A549 (cell line): ENCODE results near the gene EYA2.

ENCODE experiments used
- BHLHE40 ChIP-seq: IDR thresholded peaks from 2 replicates; pipeline ENCODE4 v1.6.1; 2012; ENCODE audit warnings: low read depth, low read length, inconsistent platforms
- GATA3 ChIP-seq: IDR thresholded peaks from 2 replicates; pipeline ENCODE4 v1.6.1; 2012; ENCODE audit warnings: borderline replicate concordance
- JUN ChIP-seq, 2 experiments: fragments of >200 bp; sonication (Bioruptor Twin); formaldehyde crosslinking; IDR thresholded peaks; 2 replicates in 1 of 2; 3 replicates in 1 of 2; pipeline ENCODE4 v1.6.1; 2016 to 2017
- MAZ ChIP-seq: fragments of 150-350 bp; IDR thresholded peaks from 2 replicates; pipeline ENCODE4 v1.6.1; 2014; ENCODE audit warnings: antibody characterized with exemption, low read depth, low read length, borderline replicate concordance
- MYC ChIP-seq: IDR thresholded peaks from 2 replicates; pipeline ENCODE4 v1.6.1; 2012; ENCODE audit warnings: mild to moderate bottlenecking, inconsistent platforms, low read length, improper control_type of control experiment, borderline replicate concordance
- NR3C1 ChIP-seq: fragments of >200 bp; sonication (Bioruptor Twin); formaldehyde crosslinking; IDR thresholded peaks from 3 replicates; pipeline ENCODE4 v1.6.1; 2017
- POLR2AphosphoS2 ChIP-seq: conservative IDR thresholded peaks from 2 replicates; pipeline ENCODE4 v1.6.1; 2012; ENCODE audit warnings: low read length, improper control_type of control experiment, inconsistent platforms
- RAD21 ChIP-seq, 2 experiments: fragments of >200 bp in 1 of 2; sonication (Bioruptor Twin) in 1 of 2; formaldehyde crosslinking in 1 of 2; IDR thresholded peaks in 1 of 2; conservative IDR thresholded peaks in 1 of 2; 2 replicates in 1 of 2; 3 replicates in 1 of 2; pipeline ENCODE4 v1.6.1; 2012 to 2018; ENCODE audit warnings: inconsistent platforms in 1 of 2
- RFX5 ChIP-seq: fragments of 450-650 bp; IDR thresholded peaks from 2 replicates; pipeline ENCODE4 v1.7.1; 2014; ENCODE audit warnings: antibody characterized with exemption, mild to moderate bottlenecking, moderate library complexity
- SMC3 ChIP-seq: fragments of >200 bp; sonication (Bioruptor Twin); formaldehyde crosslinking; IDR thresholded peaks from 3 replicates; pipeline ENCODE4 v1.6.1; 2018; ENCODE audit warnings: inconsistent platforms
- ZC3H11A ChIP-seq: fragments of 450-650 bp; IDR thresholded peaks from 2 replicates; pipeline ENCODE4 v1.6.1; 2014; ENCODE audit warnings: antibody characterized with exemption, mild to moderate bottlenecking
- TF ChIP-seq, protein P1 (sequence below): fragments of >200 bp; sonication (Bioruptor Twin); formaldehyde crosslinking; IDR thresholded peaks from 3 replicates; pipeline ENCODE4 v1.5.1; 2016
- TF ChIP-seq, protein P2 (sequence below): fragments of 450-650 bp; IDR thresholded peaks from 2 replicates; pipeline ENCODE4 v1.6.1; 2014; ENCODE audit warnings: antibody characterized with exemption
- TF ChIP-seq, protein P3 (sequence below): IDR thresholded peaks from 2 replicates; pipeline ENCODE4 v1.6.1; 2012

DNA sequence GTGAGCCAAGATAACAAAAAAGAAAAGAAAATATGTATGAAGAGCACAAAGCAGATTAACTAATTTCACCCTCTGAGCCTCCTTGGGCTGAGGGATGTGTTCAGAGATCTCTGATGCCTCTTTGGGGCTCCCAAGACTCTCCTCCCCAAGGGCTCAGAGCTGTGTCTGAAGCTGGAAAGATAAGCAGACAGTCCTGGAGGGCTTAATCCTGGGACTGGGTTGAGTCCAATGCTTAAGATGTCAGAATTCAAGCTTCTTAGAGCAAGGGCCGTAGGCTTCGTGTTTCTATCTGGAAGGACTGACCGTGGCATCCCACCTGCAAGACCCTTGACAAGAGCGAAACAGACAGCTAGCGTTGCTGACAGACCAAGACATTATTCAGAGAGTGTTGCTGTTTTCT is 232.9 kb downstream of the EYA2 start:
- TF ChIP-seq, protein P1, sequence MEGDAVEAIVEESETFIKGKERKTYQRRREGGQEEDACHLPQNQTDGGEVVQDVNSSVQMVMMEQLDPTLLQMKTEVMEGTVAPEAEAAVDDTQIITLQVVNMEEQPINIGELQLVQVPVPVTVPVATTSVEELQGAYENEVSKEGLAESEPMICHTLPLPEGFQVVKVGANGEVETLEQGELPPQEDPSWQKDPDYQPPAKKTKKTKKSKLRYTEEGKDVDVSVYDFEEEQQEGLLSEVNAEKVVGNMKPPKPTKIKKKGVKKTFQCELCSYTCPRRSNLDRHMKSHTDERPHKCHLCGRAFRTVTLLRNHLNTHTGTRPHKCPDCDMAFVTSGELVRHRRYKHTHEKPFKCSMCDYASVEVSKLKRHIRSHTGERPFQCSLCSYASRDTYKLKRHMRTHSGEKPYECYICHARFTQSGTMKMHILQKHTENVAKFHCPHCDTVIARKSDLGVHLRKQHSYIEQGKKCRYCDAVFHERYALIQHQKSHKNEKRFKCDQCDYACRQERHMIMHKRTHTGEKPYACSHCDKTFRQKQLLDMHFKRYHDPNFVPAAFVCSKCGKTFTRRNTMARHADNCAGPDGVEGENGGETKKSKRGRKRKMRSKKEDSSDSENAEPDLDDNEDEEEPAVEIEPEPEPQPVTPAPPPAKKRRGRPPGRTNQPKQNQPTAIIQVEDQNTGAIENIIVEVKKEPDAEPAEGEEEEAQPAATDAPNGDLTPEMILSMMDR = no peak
- TF ChIP-seq, protein P2, sequence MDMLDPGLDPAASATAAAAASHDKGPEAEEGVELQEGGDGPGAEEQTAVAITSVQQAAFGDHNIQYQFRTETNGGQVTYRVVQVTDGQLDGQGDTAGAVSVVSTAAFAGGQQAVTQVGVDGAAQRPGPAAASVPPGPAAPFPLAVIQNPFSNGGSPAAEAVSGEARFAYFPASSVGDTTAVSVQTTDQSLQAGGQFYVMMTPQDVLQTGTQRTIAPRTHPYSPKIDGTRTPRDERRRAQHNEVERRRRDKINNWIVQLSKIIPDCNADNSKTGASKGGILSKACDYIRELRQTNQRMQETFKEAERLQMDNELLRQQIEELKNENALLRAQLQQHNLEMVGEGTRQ = no peak
- TF ChIP-seq MAZ (no peak), BHLHE40 (no peak), RAD21 (conservative IDR thresholded peaks at IDR 0.05 in 1 of 2, IDR thresholded peaks at IDR 0.05 in 1 of 2) (no peak), NR3C1 (no peak), GATA3 (no peak), POLR2AphosphoS2 (no peak), MYC (no peak), RFX5 (no peak), SMC3 (no peak), JUN (IDR thresholded peaks at IDR 0.05) (no peak), ZC3H11A (no peak)
- TF ChIP-seq, protein P3, sequence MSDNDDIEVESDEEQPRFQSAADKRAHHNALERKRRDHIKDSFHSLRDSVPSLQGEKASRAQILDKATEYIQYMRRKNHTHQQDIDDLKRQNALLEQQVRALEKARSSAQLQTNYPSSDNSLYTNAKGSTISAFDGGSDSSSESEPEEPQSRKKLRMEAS = no peak
